PFSK-1 (cell line): Measurements from ENCODE around the gene ZDHHC14.

Experiments used
- FOXP2 ChIP-seq: optimal IDR thresholded peaks from 2 replicates; pipeline ENCODE3; 2011; ENCODE audit warnings: borderline replicate concordance, control low read depth, inconsistent platforms; ENCODE audit not compliant: insufficient read depth; ENCODE audit errors: extremely low read length, extremely low read depth
- POLR2AphosphoS5 ChIP-seq: IDR thresholded peaks from 2 replicates; pipeline ENCODE4 v1.6.1; 2012; ENCODE audit warnings: low read depth, mild to moderate bottlenecking, control low read depth, low read length, moderate library complexity
- SIN3A ChIP-seq: IDR thresholded peaks from 2 replicates; pipeline ENCODE4 v1.6.1; 2012; ENCODE audit warnings: mild to moderate bottlenecking, low read length, moderate library complexity, borderline replicate concordance; ENCODE audit not compliant: insufficient read depth
- TAF1 ChIP-seq: IDR thresholded peaks from 2 replicates; pipeline ENCODE4 v1.6.1; 2012; ENCODE audit warnings: low read length, control low read depth, borderline replicate concordance; ENCODE audit not compliant: insufficient read depth
- TF ChIP-seq, protein P1 (sequence below), 2 experiments: IDR thresholded peaks; 2 replicates each; pipeline versions ENCODE4 v1.6.1 to v1.8.0; 2011 to 2012; ENCODE audit warnings: low read depth in 2 of 2, low read length in 2 of 2, control low read depth in 1 of 2, inconsistent platforms in 1 of 2, mild to moderate bottlenecking in 1 of 2, moderate library complexity in 1 of 2; ENCODE audit not compliant: insufficient read depth in 1 of 2

ZDHHC14 gene

DNA sequence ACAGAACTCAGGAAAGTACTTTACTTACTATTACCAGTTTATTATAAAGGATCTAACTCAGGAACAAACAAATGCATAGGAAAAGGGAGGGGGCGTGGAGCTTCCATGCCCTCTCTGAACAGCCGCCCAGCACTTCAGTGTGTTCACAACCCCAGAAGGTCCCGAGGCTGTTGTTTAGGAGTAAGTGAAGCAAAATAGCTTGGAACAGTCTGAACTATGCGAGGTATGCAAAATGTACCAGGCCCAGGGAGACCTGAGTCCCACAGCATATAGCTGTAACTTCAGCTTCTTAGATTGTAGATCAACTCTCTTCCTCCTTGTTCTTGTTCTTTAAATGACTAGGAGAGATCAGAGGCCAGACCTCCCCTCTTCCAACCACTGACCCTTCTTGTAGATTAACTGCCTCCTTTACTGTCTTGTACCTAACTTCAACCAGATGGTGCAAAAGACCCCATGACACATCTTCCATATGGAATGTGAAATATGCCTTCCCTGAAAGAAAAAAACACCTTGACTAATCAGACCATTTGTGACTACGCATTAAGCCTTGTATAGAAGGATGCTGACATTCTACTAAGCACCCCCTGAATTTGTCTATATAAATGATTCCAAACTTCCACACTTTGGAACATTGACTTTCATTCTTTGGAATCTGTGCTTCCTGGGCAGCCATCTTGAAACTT, 343.3 kb downstream of the ZDHHC14 start:
- TF ChIP-seq FOXP2 (no peak), SIN3A (no peak), TAF1 (no peak), POLR2AphosphoS5 (no peak)
- TF ChIP-seq, protein P1, sequence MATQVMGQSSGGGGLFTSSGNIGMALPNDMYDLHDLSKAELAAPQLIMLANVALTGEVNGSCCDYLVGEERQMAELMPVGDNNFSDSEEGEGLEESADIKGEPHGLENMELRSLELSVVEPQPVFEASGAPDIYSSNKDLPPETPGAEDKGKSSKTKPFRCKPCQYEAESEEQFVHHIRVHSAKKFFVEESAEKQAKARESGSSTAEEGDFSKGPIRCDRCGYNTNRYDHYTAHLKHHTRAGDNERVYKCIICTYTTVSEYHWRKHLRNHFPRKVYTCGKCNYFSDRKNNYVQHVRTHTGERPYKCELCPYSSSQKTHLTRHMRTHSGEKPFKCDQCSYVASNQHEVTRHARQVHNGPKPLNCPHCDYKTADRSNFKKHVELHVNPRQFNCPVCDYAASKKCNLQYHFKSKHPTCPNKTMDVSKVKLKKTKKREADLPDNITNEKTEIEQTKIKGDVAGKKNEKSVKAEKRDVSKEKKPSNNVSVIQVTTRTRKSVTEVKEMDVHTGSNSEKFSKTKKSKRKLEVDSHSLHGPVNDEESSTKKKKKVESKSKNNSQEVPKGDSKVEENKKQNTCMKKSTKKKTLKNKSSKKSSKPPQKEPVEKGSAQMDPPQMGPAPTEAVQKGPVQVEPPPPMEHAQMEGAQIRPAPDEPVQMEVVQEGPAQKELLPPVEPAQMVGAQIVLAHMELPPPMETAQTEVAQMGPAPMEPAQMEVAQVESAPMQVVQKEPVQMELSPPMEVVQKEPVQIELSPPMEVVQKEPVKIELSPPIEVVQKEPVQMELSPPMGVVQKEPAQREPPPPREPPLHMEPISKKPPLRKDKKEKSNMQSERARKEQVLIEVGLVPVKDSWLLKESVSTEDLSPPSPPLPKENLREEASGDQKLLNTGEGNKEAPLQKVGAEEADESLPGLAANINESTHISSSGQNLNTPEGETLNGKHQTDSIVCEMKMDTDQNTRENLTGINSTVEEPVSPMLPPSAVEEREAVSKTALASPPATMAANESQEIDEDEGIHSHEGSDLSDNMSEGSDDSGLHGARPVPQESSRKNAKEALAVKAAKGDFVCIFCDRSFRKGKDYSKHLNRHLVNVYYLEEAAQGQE (IDR thresholded peaks at IDR 0.05; ENCODE audit: insufficient read depth in 1 of 2, low read depth in 2 of 2, low read length in 2 of 2): no peak

GRCh38 chr6:157724960-157725741, 344.2 kb downstream of the ZDHHC14 start:
- TF ChIP-seq TAF1: no peak
- TF ChIP-seq FOXP2: no peak
- no peak for TF ChIP-seq POLR2AphosphoS5
- TF ChIP-seq, protein P1 (IDR thresholded peaks at IDR 0.05; ENCODE audit: insufficient read depth in 1 of 2, low read depth in 2 of 2, low read length in 2 of 2): no peak
- TF ChIP-seq SIN3A: no peak

DNA sequence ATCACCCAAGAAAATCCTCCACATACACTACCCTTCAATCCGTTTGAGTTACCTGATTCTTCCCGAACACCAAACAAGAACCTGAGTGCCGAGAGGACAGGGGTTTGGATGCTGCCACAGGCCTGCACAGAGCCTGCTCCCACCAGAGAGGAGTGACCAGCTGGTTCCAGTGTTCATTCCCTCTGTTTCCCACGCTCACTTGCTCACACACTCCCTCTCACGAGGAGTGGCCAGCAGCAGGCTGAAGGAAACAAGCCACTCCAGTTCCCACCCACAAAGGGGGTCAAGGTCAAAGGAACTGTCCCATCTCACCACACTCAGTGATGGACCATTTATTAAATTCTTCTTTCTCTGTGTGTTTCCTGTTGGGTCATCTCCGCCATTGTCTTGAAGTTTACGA, 344.8 kb downstream of the ZDHHC14 start:
- TF ChIP-seq, protein P1 (IDR thresholded peaks at IDR 0.05; ENCODE audit: insufficient read depth in 1 of 2, low read depth in 2 of 2, low read length in 2 of 2): no peak
- TF ChIP-seq POLR2AphosphoS5 (no peak), FOXP2 (no peak), TAF1 (no peak), SIN3A (no peak)

GRCh38 chr6:157726892-157727628, 346.1 kb downstream of the ZDHHC14 start:
- TF ChIP-seq POLR2AphosphoS5 (no peak), FOXP2 (no peak)
- TF ChIP-seq, protein P1 (IDR thresholded peaks at IDR 0.05; ENCODE audit: insufficient read depth in 1 of 2, low read depth in 2 of 2, low read length in 2 of 2): no peak
